HG02885 (cell line): ENCODE data around the gene TNMD.
"Not testable (repeated sequence)": the region's sequence is repeated elsewhere in the genome, so short reads cannot be mapped to it uniquely, and the experiment has no call there.

Source experiments
- ATAC-seq: cut with Tn5 transposase; IDR thresholded peaks from one replicate; pipeline ENCODE4 v1.9.1; 2021; ENCODE audit warnings: mild to moderate bottlenecking; ENCODE audit not compliant: unreplicated experiment, poor library complexity

The TNMD gene

DNA sequence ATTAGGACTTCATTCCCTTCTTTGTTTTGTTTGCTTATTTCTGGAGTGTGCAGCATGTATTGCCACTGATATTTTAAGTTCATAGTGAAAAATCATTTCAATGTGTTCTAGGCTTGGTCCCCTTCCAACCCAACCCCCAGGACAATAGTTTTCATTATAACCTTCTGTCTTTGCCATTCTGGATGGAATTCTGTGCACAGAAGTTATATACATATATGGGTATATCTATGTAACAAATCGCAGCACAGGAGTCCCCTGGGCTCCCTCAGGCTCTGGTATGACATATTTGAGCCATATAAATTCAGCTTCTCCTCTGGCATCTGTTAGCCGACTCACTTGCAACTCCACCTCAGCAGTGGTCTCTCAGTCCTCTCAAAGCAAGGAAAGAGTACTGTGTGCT is at the start of gene TNMD:
Gene TNMD (plus strand): TSS at position 326 of the 400 bp plus-strand sequence. CDS start 83 bp downstream, outside the sequence.
- ATAC-seq: no peak

DNA sequence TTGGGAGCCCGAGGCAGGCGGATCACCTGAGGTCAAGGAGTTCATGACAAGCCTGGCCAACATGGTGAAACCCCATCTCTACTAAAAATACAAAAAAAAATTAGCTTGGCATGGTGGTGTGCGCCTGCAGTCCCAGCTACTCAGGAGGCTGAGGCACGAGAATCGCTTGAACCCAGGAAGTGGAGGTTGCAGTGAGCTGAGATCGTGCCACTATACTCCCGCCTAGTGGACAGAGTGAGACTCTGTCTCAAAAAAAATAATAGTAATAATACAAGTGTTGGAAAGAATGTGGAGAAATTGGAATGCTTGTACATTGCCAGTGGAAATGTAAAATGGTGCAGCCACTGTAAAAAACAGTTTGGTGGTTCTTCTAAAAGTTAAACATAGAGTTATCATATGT is 19.2 kb upstream of the TNMD start:
- ATAC-seq: not testable (repeated sequence)

DNA sequence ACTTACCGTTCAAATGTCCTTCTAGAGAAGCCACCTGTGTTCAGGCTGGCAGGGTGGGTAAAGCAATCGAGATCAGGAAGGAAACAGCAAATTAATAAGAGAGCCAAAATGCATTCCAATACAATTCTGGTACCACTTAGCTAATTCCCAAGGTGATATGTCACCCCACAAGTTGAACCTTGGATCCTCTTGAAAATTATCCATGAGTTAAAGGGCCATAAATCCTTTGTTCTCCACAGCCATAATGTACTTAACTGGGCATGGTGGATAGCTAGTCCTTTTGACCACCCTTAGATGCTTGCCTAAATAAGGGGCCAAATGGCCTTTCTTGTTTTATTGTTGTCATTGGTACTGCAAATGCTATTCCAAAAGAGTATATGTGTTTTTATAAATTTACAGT is 2.0 kb downstream of the TNMD start:
- no peak for ATAC-seq

DNA sequence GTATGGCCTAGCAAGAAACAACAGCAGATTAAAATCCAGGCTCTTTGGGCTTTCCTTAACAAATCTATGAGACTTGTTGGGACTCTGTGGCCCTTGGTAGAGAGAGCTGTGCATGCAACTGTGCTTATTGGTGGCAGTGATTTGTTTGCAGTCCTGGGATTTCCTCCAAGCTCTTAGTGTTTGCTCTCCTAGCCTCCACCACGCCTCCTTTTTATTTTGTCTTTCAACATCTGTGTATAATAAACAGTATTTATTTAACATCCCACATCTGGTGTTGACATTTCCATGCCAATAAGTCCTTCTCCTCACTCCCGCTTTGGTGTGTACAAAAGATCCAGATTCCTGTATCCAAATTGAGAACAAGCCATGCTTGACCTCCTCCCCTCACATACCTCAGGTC is 3.1 kb downstream of the TNMD start:
- no peak for ATAC-seq

DNA sequence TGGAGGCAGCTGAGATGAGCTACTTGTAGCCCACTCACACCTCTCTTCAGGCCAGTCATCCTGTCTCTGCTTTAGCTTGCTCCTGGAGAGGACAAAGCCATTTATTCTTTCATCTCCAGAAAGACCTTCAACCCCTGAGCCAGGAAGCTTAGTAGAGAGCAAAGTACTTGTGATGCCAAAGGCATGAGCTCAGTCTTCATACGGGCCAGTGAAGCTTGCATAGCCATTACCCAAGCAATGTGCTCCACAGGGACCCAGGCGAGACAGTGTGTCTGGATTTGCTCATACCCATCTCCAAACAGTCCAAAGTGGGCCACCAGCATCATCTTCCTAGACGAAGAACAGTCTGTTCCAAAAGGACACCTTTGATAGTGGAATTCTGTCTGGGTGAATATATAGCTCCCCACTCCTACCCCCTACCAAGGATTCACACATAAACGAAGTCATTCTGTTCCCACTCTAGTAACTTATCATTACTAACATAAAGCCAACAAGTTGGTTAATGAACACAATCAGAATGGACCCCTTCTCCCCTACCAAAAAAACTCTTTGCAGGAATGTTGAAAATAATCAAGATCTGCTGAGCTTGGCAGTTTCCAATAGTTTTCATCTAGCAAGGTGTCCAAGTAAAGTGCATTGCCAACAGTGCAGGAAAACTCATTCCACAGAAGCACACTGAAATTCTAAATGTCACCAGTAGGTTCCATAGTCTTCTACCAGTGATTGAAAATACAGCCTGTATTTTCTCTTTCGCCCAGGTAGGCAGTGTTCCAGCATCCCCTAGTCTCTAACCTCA is 6.7 kb downstream of the TNMD start:
- no peak for ATAC-seq

DNA sequence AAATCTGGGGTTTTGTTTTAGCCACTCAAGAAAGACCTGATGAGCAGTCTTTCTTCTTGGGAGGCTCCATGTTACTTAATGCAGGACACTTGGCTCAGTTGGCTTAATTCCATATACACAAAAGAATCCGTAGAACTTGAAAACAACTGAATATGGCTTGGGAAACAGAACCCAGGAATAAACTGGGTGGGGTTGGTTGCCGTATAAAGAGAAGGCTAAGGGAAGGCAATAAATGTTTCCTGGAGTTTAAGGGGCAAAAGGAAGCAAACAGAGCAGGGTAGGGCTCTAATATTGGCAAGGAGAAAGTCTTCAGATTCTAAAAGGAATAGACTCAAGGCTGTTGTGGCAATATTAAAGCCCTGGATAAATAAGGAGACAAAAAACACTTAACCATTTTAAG is 8.4 kb downstream of the TNMD start:
- no peak for ATAC-seq

DNA sequence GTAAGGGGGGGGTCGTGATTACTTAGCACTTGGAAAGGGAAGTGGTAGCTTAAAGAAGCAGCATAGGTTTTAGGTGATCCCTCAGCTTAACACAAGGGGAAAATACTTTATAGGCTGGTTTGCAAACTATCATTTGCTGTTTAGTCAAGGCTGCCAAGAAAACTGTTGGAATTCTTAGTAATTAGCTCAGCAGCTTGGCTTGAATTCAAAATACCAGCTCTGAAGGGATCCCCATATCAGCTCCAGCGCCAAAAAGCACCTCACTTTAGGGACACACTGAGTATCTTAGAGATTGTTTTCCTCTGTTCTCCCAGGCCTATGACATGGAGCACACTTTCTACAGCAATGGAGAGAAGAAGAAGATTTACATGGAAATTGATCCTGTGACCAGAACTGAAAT is 8.8 kb downstream of the TNMD start:
- ATAC-seq: no peak

DNA sequence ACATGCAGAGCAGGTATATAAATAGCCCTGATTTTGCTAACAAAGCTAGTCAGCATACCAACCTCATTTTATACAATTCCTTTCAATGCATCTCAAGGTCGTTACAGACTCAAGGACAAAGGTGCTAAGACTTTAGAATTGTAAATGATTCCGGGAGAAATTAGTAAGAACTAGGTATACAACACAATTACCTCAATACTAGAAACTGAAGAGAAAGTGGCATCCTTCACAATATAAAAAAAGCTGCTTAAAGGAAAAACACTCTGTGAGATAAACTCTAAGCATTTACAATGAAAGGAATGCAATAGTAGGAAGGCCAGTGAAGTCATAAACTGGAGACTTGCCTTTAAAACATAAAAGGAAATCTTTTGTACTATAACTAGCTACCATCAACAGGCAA is 11.9 kb downstream of the TNMD start:
- no peak for ATAC-seq

DNA sequence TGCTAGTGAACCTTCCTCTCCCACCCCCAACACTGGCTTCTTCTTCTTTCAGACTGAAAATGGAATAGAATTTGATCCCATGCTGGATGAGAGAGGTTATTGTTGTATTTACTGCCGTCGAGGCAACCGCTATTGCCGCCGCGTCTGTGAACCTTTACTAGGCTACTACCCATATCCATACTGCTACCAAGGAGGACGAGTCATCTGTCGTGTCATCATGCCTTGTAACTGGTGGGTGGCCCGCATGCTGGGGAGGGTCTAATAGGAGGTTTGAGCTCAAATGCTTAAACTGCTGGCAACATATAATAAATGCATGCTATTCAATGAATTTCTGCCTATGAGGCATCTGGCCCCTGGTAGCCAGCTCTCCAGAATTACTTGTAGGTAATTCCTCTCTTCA is 14.7 kb downstream of the TNMD start:
- no peak for ATAC-seq

DNA sequence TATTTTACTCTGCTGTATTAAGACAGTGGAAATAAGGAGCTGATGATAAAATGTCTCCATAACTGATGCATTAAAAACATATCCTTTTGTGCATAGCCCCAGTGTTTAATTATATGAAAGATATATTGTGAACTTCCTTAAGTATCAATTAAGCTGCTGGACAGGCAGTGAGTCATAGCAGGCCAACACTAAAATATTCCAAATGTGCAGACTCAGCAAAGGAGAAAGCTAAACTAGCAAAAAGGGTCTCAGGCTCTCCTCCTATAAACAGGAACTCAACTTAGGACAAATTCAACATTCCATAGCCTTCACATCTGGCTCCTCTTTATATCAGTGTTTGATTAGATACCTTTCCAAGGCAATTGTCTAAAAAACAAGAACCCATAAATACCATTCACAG is 15.6 kb downstream of the TNMD start:
- ATAC-seq: no peak

DNA sequence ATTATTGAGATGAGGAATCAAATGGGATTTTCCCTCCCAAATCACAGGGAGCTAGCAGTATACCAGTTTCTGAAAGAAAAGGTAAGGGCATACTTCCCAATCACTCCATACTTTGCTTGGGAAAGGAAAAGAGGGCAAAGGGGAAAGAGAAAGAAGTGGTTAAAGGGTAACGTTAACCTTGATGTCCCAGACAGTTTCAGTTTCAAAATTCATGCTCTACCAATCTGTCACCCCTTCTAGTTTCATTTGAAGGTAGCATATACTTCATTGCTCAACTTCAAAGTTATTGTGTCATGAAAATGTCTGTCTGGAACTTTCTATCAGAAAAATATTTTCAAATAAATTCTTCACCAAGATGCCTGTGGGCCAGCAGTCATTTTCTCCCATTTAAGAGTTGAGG is 16.0 kb downstream of the TNMD start:
- peak; percentile 59 for ATAC-seq

DNA sequence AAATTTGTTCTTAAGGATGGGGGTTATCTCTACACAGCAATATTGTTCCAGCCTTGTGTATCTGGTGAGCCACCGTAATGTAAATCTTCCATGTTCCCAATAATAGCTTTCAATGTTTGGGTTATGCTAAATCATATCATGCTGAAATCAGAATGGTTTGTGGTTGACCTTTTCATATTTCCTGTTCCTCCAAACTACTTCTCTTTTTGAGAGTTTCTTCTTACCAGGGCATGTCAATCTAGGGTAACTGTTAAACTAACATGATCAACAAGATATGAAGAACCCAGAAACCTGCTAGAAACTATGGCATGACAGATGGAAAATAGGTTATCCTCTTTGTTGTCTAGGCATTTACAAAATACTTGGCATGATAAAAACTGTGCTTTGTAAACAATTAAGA is 22.0 kb downstream of the TNMD start:
- peak; percentile 45 for ATAC-seq

DNA sequence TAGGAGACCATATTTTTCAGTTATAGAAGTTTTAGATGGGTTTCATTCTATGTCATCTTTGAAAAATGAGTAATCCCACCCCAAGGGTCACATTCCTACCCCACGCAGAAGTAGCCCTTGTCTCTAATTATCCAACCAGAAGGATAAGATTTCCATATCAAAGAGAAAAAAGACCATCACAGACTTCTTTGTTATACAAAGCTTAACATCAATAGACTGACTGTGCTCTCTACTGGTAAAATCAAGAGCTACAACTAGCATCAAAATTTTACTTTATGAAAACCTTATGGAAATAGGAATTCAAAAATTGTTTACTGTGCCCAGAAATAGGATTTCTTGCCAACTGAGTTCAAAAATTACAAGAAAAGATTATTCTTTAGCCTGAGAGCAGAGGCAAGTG is 24.9 kb downstream of the TNMD start:
- ATAC-seq: no peak

DNA sequence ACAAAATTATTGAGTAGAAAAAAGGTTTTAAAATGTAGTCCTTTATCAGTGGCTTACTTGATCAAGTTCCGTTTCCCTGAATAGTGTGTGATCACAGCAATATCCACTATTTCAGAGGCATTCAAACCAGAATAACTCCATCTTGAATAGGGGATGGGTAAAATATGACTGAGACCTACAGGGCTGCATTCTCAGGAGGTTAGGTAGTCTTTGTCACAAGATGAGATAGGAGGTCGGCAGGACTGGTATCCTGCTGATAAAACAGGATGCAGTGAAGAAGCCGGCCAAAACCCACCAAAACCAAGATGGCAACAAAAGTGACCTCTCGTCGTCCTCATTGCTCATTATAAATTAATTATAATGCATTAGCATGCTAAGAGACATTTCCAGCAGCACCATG is 27.2 kb downstream of the TNMD start:
- ATAC-seq: no peak

DNA sequence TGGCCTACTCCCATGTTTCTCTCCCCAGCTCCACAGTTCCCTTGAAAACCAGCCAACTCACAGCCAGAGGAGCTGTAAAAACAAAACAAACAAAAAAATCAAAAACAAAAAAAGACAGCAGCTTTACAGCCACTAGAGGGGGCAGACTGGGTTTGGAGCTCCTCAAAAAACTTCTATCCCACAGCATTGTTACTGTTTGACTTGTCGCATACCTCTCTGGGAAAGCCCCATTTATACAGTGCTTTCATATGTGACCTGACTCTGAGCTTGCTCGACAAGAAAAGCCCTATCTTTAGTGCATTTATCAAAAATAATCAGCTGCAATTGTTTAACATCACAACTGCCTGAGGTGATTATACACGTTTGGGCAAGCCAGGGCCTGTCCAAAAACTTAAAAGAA is 30.3 kb downstream of the TNMD start:
- peak; percentile 100 for ATAC-seq

DNA sequence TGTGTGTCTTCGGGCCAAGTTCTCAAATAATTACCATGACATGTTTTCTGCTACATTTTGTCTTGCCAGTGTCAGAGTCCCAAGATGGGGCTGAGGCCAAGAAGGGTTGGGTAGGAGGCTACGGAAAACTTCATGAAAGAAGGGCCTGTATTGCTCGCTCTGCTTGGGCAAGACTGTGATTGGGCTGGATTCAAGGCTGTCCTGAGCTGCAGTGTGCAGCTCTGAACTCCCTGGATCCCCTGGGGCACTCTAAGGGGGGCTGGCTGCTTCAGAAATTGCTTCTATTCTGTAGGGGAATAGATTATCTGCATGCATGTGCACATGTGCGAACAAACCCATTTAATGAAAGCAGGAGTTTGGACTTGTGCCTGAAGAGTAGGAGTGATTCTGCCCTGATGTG is 38.3 kb downstream of the TNMD start:
- ATAC-seq: no peak

DNA sequence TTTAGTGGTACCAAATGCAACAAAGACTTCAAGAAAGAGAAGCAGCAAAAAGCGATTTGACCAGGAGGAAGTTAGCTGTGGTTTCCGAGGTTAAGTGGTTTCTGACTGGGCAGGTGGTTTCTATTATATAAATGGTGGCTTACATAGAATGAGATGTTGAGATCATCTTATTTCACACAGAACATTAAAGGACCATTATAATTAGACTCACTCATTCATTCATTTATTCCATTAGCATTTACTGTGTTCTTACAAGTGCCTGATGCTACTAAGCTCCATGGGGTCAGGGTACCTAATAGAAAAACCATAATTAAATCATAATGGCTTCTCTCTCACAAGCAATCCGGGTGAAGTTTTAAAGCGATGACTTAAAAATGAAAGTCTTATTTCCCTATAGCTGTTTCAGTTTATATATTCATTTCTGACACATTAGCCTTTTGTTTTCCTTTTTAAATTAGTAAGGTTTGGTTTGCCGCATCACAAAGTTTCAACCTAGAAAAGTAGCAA is 41.3 kb downstream of the TNMD start:
- peak; percentile 94 for ATAC-seq

DNA sequence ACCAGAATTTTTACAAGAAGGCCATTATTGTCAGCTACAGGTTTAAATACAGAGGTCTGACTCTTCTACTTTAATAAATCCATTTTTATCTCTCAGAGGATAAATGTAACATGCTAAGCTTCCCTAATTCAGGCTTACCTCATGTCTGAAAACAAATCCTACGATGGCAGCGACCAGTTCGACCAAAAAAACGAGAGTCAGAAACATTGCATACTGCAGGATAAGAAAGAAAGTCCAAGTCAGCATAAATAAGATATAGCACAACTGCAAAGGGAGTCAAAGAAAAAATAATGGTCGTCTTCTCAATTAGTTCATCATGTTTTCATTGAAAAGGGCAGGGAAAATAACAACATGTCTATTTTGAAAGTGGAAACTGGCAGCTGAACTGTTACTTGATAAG is 50.3 kb downstream of the TNMD start:
- ATAC-seq: no peak

DNA sequence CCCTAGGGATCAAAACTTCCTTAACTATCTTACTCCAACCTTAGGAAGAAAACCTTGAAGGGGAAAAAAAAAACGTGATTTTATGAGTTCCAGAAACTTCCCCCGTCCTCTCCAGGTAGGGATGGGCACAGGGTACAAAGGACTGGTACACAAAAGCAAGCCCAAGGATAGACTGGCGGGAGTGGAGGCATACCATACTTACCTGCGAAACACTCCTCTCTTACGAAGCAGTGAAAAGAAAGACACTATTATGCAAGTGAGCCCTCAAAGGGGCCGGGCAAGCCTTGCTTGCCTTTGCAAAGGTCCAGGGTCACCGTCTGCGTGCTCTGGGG is 51.2 kb downstream of the TNMD start:
- peak; percentile 14 for ATAC-seq

DNA sequence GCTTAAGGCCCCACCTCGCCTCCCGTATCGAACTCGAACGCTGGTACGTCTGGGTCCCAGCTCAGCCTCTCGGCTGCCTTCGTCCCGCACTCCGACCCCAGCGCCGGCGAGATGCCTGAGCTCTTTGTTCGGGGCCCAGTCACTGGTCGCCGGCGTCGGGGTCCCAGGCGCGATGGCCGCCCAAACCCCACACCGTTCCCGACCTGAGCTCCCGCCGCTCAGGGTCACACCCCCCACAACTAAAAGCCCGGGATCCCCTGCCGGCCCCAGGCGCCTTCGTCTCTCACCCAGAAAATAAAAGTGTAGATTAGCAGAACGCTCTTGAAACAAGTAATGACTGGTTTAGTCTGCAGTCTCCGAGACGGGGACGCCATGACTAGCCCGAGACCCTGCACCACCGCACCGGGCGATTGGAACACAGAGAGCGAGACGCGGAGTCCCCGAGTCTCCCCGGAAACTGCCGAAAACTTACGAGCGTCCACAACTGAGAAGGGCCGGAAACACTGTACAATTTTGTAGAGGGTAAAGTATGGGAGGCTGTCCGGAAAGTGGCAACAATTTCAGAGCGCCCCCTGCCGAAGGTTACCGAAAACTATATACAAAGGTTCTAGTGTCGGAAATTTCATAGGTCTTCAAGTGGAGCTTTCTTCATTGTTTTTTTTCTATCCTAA is 51.7 kb downstream of the TNMD start, which contains the start of gene TSPAN6:
Gene TSPAN6 (minus strand): TSS at position 486 of the 671 bp plus-strand sequence. CDS start 112 bp downstream, at position 374.
- peak; percentile 99 for ATAC-seq

DNA sequence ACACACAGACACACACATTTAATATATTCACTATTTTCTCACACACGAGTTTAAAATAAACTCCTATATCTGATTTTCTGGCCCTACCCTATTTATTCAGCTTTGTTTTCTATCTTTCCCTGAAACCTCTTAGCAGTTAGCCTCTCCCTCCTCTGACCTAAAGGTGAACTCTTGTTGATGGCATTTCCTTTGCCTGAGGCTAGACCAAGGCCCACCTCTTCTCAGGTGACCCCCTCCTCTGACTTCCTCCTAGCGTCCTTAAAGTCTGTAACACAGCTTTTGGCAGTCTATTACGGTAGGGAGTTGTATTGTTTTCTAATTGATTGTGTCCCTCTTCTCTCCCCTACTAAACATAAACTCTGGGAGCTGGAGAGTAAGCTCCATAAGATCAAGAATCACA is 57.6 kb downstream of the TNMD start:
- no peak for ATAC-seq

DNA sequence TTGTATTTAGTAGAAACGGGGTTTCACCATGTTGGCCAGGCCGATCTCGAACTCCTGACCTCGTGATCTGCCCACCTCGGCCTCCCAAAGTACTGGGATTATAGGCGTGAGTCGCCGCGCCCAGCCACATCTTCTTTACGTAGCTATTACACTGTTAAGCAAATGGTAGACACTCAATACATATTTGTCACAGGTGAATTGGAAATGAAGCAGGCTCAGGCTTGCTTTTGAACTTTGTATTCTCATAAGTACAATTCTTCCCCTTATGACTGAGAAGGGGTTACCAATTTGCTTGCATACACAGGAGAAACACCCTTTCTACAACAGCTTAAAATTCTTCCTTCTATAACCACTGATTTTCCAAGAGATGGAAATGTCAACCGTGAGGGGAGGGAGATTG is 58.5 kb downstream of the TNMD start:
- ATAC-seq: no peak
